GM18508 (cell line): ENCODE results near the gene FAM120B.

Source experiments
- ATAC-seq: cut with Tn5 transposase; IDR thresholded peaks from one replicate; pipeline ENCODE4 v1.9.1; 2021; ENCODE audit warnings: moderate number of reproducible peaks; ENCODE audit not compliant: insufficient read depth, unreplicated experiment

Gene FAM120B

DNA sequence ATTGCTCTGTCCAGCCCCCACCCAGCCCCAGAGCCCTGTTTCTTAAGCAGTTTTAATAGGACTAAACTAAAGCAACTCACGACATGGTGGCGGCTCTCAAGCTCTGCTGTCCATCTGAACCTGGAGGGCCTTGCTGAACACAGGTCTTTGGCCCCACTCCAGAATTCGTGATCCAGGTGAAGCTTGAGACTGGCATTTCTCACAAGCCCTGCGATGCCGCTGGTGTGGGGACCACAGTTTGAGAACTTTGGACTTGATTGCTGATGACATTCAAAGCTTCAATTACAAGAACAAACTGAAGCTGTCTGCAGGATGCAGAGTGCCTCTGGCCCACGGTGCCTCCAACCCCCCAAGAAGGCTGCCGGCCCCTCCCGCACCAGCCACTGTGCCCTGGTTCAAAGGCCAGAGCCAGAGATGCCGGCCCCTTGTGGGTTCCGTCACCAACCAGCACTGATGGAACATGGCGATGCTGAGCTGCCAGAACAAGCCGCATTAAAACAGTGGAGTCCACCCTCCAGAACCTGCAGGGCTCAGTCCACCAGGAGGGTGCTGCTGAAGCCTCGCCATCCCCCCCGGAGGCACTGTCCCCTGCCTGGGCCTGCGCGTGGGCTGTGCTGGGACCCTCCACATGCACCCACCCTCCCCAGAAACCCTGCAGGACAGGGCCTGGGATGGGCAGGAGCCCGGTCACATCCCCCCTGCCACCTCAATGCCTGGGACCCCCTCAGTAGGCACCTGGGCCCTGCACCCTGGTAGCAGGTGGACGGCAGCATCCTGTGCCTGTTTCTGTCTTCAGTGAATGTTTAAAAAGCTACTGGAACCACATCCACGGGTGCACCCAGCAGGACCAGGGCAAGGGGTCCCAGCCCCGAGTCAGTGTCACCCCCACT is 145.4 kb downstream of the FAM120B start:
- ATAC-seq: no peak

DNA sequence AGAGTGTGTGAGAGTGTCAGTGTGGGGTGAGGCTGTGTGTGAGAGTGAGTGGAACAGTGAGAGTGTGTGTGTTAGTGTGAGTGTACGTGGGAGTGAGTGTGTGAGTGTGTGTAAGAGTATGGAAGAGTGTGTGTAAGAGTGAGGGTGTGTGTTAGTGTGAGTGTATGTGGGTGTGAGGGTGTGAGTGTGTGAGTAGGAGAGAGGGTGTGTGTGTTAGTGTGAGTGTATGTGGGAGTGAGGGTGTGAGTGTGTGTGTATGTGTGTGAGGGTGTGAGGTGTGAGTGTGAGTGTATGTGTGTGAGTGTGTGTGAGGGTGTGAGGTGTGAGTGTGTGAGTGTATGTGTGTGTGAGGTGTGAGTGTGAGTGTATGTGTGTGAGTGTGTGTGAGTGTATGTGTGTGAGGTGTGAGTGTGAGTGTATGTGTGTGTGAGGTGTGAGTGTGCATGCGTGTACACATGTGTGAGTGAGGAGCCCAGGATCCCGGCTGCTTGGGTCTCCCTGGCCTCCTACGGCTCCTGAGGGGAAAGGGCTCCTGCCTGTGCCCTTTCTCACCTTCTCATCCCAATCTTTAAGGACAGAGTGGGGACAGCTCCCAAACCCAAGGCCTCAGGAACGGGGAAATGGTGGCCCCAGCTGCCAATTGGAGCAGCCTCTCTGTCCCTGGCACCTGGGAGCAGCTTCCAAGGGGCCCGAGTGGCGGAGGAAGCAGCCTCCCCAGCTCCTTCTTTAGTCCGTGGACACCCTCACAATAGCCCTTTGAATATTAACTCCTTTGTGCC is 146.4 kb downstream of the FAM120B start:
- no peak for ATAC-seq

DNA sequence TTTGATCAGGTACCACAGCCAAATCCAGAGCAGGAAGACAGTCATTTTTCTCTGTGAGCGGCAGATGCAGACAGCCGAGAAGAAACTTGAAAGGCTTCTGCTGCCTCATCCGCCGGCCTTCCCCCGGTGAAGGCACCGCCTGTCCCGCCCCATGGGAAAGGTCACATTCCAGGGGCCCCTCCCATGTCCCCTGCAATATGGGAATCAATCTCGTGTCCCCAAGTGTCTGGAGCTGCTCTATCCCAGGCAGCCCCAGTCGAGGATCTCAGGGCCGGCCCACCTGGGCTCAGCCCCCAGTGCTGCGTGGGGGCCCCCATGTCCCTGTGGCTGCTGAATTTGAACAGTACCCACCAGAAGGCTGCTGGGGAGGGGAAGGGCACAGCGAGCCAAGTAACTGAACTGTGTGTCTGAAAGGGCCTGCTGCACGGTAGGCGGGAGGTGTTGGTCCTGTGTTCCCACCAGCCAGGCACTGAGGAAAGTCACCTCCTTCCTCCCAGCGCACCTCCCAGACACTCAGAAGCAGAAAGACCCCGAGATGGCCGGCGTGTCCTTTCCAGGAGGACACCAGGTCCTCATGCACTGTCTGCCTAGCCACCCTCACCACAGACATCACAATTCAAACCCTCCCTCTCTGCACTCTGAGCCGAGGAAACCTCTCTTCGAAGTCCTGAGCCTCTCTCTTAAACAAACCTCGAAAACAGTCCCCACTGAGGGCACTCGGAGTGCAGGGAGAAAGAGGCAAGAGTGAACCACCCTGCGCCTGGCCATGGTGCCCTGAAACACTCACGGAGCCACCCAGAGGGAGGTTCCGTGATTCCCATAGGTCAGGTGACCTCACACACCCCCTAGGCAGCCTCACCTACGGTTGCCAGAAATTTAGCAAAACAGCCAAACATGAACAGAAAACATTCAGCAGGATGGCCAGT is 147.3 kb downstream of the FAM120B start:
- no peak for ATAC-seq

DNA sequence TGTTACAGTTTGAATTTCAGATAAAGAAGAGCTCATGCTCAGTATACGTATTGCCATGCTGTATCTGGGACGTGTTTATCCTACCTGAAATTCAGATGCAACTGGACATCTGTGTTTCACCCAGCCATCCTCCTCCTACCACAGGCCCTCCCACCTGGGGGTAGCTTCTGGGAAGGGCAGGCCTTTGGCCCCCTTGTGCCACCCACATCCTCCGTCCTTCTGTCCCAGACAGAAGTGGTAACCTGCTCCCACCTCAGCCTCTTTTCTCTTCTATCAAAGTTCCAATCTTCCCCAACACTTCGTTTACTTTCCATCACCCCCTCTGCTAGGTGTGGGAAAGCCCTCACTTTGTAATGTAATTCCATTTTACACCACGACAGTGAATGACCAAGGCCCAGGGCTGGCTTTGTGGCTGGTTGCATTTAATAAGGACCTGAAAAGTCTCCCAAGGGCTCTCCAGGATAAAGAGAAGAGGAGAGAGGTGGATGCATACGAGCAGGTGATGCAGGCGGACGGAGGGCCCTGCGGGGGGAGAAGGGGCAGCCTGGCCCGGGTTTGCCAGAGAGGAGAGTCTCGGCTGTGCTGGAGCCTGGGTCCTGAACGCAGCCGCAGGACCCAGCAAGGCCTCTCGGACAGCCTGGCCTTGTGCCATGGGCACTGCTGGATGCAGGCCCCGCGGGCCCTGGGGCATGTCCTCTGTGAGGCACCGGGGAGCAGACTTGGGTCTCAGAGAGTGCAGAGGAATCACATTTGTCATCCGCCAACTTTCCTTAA is 148.1 kb downstream of the FAM120B start:
- no peak for ATAC-seq

DNA sequence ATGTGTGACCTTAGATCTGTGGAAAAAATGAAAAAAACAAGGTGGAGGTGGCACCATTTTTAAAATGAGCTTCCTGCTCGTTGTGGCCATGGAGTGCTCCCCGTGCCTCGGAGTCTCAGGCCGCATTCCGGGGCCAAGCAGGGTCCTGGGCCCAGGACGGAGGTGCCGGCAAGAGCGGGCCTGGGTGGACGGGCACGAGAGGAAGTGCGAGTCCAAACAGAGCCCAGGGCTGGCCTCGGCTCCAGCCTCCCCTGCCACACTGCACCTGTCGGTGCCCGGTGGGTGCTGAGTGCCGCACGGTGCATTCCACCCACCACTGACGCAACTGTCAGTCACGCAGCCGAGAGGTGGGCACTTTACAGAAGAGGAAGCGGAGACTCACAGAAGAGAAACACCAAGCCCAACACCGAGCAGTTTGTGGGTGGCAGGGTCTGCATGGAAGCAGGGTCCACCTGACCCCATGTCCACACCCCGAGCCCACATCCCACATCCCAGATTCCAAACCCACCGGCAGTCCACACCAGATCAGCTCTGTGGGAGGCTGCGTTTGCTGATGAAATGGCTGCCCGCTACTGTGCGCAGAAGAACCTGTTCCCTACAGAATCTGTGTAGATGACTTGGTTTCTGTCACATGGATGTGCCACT is 148.9 kb downstream of the FAM120B start:
- ATAC-seq: no peak

DNA sequence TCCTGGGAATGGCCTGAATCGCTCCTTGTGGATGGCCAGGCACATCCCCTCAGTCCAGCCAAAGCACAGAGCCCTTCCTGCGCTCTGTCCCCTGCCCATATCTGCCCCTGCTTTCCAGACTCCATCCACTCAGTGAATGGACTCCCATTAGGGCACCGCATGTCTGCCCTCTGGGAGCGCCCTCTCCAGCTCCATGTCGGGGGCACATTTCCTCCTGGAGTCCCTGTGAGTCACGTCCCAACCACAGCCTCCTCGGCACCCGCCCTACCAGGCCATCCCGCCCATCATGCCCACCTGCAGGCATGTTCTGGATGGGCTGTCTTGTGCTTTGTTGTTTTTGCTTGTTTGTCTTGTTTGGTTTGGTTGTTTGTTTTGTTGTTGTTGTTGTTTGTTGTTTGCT is 149.8 kb downstream of the FAM120B start:
- ATAC-seq: no peak
